Upper lobe of right lung (tissue), 1 donor: ENCODE measurements around the gene IFRD1. TPM values are rescaled to one million over a fixed set of nuclear protein-coding genes. Genes with fewer than 3 reads are reported as not detected.
A peak's percentile ranks its signal among the peaks of the same experiment; 100 is the strongest.

Experiments
- ATAC-seq: fragments of 200-7000 bp; cut with Tn5 transposase; one replicate; pipeline ENCODE4 v1.9.1; 2020; ENCODE audit warnings: mild to moderate bottlenecking, moderate library complexity
- DNase-seq: peaks from one replicate; pipeline ENCODE4 v3.0.0-alpha.2; 2020
- H3K27ac ChIP-seq: fragments of 200-600 bp; one replicate; pipeline ENCODE4 v1.8.0; 2022
- H3K27me3 ChIP-seq: fragments of 200-600 bp; one replicate; pipeline ENCODE4 v1.8.0; 2022; ENCODE audit warnings: mild to moderate bottlenecking
- H3K36me3 ChIP-seq: fragments of 200-600 bp; one replicate; pipeline ENCODE4 v1.8.0; 2022
- H3K4me1 ChIP-seq: fragments of 200-600 bp; one replicate; pipeline ENCODE4 v1.8.0; 2022
- H3K4me3 ChIP-seq: fragments of 200-600 bp; one replicate; pipeline ENCODE4 v1.8.0; 2022; ENCODE audit warnings: mild to moderate bottlenecking
- H3K9me3 ChIP-seq: fragments of 200-600 bp; one replicate; pipeline ENCODE4 v1.8.0; 2022
- CTCF ChIP-seq: fragments of 200-600 bp; IDR thresholded peaks from one replicate; pipeline ENCODE4 v1.8.0; 2022; ENCODE audit warnings: antibody characterized with exemption
- intact Hi-C: fragments of 100-400 bp; cut with DNase I; formaldehyde crosslinking; loops from one replicate; pipeline ENCODE4 v1.11.0; 2022
- total RNA-seq: library from RNA; stranded (reverse); fragmentation: NEBNext Ultra II Directional; extraction: Animal tissue kit (Norgen Biotek cat#: 25700); gene quantifications from one replicate; pipeline ENCODE4 v1.2.1, GENCODE V29; 2021
- donor health status: DM: no; HTN: yes; CAD: no; lungs with severe emphysema.

IFRD1 gene
- total RNA-seq, 1 donor from 2014 or later, result 49.9 TPM

GRCh38 chr7:112421666-112422486 is 28.4 kb upstream of the IFRD1 start:
- no peak overlapping the region for H3K4me3 ChIP-seq
- ATAC-seq, result peak; percentile 64
- H3K9me3 ChIP-seq, result no peaks in the 10 kb centered on the region
- no peaks in the 10 kb centered on the region for H3K36me3 ChIP-seq
- H3K27ac ChIP-seq, result no peak overlapping the region
- no peak for TF ChIP-seq CTCF
- H3K27me3 ChIP-seq, result no peaks in the 10 kb centered on the region
- intact Hi-C loops, result no loop called here
- H3K4me1 ChIP-seq, result peaks cover 14% of the 10 kb centered on the region
- DNase-seq, result no peak

GRCh38 chr7:112422842-112423496 is 27.3 kb upstream of the IFRD1 start:
- peak; percentile 64 for DNase-seq
- no peaks in the 10 kb centered on the region for H3K27me3 ChIP-seq
- ATAC-seq, result peak; percentile 85
- H3K4me3 ChIP-seq, result no peak overlapping the region
- TF ChIP-seq CTCF, result no peak
- intact Hi-C loops, result no loop called here
- peaks cover 14% of the 10 kb centered on the region for H3K4me1 ChIP-seq
- H3K27ac ChIP-seq, result peak overlapping the region; percentile 26
- no peaks in the 10 kb centered on the region for H3K9me3 ChIP-seq
- no peaks in the 10 kb centered on the region for H3K36me3 ChIP-seq

GRCh38 chr7:112423987-112424386 is 26.3 kb upstream of the IFRD1 start:
- DNase-seq (no peak), ATAC-seq (no peak)
- Histone ChIP-seq H3K9me3 (no peaks in the 10 kb centered on the region), H3K4me1 (peaks cover 14% of the 10 kb centered on the region), H3K4me3 (no peak overlapping the region), H3K27me3 (no peaks in the 10 kb centered on the region), H3K27ac (no peak overlapping the region), H3K36me3 (no peaks in the 10 kb centered on the region)
- no peak for TF ChIP-seq CTCF
- intact Hi-C loops, result no loop called here

GRCh38 chr7:112427984-112428383 is 22.3 kb upstream of the IFRD1 start:
- H3K9me3 ChIP-seq, result no peaks in the 10 kb centered on the region
- intact Hi-C loops, result no loop called here
- H3K27ac ChIP-seq, result no peak overlapping the region
- no peak overlapping the region for H3K4me3 ChIP-seq
- ATAC-seq (no peak), DNase-seq (no peak)
- H3K36me3 ChIP-seq, result no peaks in the 10 kb centered on the region
- no peaks in the 10 kb centered on the region for H3K27me3 ChIP-seq
- H3K4me1 ChIP-seq, result peaks cover 4% of the 10 kb centered on the region
- TF ChIP-seq CTCF, result no peak

- no peak for ATAC-seq
- H3K36me3 ChIP-seq, result no peaks in the 10 kb centered on the region
- TF ChIP-seq CTCF, result no peak
- no peak for DNase-seq
- no peak overlapping the region for H3K27ac ChIP-seq
- H3K4me3 ChIP-seq, result no peak overlapping the region
- intact Hi-C loops, result no loop called here
- H3K27me3 ChIP-seq, result no peaks in the 10 kb centered on the region
- H3K4me1 ChIP-seq, result no peaks in the 10 kb centered on the region
- no peaks in the 10 kb centered on the region for H3K9me3 ChIP-seq
Observed at GRCh38 chr7:112428715-112429114, 21.5 kb upstream of the IFRD1 start.
